NB4 (cell line): ENCODE measurements around the gene ITM2C.

Experiments
- DNase-seq: peaks from one replicate; pipeline ENCODE4 v3.0.0; 2010; ENCODE audit warnings: low read depth
- H3K4me3 ChIP-seq: one replicate; pipeline ENCODE4 v1.5.1; 2011; ENCODE audit warnings: mild to moderate bottlenecking, low read depth, low read length, moderate library complexity
- MAX ChIP-seq: IDR thresholded peaks from 2 replicates; pipeline ENCODE4 v1.6.1; 2011; ENCODE audit warnings: low read depth, low read length
- MYC ChIP-seq: IDR thresholded peaks from 2 replicates; pipeline ENCODE4 v1.6.1; 2011; ENCODE audit warnings: low read depth, low read length
- POLR2A ChIP-seq: IDR thresholded peaks from 2 replicates; pipeline ENCODE4 v1.6.1; 2011; ENCODE audit warnings: mild to moderate bottlenecking; ENCODE audit not compliant: insufficient read length; ENCODE audit errors: extremely low read depth
- TF ChIP-seq, protein P1 (sequence below): IDR thresholded peaks from one replicate; pipeline ENCODE4 v1.5.1; 2012; ENCODE audit warnings: low read depth, low read length

ITM2C gene

GRCh38 chr2:230905448-230906421 lies 41.0 kb downstream of the ITM2C start:
- peak; percentile 80 for DNase-seq
- peak overlapping the region; percentile 81 for H3K4me3 ChIP-seq
- no peak for TF ChIP-seq POLR2A
- peak; percentile 21; the same call in 1 of the 2 replicates for TF ChIP-seq MYC
- TF ChIP-seq MAX = peak; percentile 72

DNA sequence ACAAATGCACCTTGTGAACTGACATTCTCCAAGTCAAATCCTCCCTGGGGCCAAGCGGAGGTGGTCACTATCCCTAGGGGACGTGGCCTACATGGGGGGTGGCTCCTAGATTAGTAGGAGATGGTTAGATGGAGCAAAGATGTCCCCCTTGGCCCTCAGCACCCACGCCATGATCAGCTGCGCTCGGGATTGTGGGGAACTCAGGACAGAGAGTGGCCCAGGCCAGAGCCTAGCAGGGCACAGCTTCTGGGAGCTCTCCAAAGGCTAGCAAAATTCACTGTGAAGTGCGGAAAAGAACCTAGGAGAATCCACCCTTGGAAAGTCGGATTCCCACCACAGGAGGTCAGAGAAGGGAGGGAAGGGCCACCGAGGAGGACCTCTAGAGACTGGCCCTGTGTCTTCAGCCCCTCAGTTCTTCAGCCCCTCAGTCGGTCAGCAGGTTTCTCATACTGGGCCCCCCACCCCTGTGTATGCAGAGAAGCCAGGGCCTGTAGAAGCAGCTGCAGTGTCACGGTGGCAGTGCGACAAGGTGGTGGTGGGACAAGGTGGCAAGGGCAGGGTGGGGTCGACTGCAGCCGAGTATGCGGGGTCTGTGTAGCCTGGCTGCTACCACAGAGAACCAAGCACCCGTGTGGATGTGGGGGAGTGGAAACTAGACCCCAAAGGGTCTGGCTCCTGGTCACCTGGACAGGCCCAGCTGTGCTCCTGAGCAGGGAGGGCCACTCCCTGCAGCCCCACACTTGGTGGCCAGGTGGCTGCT lies 41.9 kb downstream of the ITM2C start:
- H3K4me3 ChIP-seq = peak overlapping the region; percentile 81
- no peak for DNase-seq
- TF ChIP-seq POLR2A (no peak), MYC (no peak)

DNA sequence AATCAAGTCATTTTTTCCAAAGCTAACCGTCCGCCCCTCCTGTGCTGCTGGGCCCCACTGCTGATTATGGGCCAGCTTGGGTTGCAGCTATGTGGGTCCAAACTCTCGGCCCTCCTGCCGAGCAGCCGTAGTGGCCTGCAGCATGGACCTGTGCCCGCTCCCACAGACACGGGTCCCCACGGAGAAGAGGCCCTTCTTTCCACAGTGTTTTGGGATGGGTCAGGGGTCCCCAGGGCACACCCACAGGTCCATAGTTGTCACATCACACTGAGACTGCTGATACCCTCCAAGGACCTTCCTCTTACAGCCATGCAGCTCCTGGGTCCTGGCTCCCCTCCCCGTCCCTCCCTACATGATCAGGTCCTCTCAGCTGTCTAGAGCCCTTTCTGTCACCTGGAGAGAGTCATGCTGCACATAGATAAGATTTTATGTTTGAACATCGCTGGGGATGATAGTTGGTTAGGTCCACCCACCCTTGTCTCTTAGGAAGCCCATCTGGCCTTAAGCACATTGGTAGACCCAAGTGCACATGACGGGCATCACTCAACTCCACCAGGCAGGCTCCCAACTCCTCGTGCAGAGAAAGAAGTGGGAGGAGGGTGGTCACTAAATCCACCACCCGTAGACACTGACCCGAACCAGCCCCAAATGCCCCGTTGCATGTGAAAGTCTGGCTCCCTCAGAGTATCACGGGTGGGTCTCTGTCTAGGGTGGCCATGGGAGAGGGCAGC lies 42.8 kb downstream of the ITM2C start:
- H3K4me3 ChIP-seq = peak overlapping the region; percentile 81
- TF ChIP-seq MYC (no peak), MAX (no peak), POLR2A (no peak)
- TF ChIP-seq, protein P1, sequence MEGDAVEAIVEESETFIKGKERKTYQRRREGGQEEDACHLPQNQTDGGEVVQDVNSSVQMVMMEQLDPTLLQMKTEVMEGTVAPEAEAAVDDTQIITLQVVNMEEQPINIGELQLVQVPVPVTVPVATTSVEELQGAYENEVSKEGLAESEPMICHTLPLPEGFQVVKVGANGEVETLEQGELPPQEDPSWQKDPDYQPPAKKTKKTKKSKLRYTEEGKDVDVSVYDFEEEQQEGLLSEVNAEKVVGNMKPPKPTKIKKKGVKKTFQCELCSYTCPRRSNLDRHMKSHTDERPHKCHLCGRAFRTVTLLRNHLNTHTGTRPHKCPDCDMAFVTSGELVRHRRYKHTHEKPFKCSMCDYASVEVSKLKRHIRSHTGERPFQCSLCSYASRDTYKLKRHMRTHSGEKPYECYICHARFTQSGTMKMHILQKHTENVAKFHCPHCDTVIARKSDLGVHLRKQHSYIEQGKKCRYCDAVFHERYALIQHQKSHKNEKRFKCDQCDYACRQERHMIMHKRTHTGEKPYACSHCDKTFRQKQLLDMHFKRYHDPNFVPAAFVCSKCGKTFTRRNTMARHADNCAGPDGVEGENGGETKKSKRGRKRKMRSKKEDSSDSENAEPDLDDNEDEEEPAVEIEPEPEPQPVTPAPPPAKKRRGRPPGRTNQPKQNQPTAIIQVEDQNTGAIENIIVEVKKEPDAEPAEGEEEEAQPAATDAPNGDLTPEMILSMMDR = no peak
- DNase-seq = peak; percentile 41

- H3K4me3 ChIP-seq = peak overlapping the region; percentile 81
- TF ChIP-seq MAX = no peak
- no peak for TF ChIP-seq MYC
- TF ChIP-seq POLR2A = no peak
- TF ChIP-seq, protein P1 = no peak
- DNase-seq = peak; percentile 78
Measured at GRCh38 chr2:230908092-230908594, 43.4 kb downstream of the ITM2C start.

DNA sequence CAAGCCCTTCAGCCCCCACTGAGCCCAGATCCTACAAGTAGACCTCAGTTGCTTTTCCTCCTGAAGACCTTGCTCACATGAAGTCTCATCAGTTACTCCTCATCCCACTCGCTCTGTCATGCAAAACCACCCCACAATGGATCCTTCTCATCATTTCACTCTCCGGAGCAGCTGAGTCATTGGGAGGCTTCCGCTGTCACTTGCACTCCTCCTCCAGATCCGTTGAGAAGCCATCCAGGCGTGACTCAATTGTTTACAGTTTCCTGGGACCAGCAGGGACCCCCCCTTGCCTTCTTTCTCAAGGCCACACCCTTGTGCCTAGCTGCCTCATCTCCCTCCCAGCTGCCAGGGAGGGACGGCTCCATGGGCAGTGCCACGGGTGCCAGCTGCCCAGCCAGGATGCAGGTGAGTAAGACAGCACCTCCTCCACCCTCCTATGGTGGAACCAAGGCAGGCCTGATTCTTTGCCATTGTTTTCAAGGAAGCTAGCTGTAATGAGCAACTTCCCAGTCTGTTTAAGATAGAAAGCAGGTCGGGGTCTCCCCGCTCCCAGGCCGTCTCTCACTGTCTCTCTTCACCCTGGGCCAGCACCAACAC lies 44.0 kb downstream of the ITM2C start:
- peak; percentile 99 for DNase-seq
- peak overlapping the region; percentile 81 for H3K4me3 ChIP-seq
- TF ChIP-seq MAX = peak; percentile 85
- TF ChIP-seq MYC = peak; percentile 86
- TF ChIP-seq, protein P1 = no peak
- no peak for TF ChIP-seq POLR2A

GRCh38 chr2:230909841-230910545 lies 45.3 kb downstream of the ITM2C start:
- TF ChIP-seq MAX = no peak
- no peak for TF ChIP-seq MYC
- TF ChIP-seq POLR2A = no peak
- TF ChIP-seq, protein P1 = no peak
- H3K4me3 ChIP-seq = no peak overlapping the region
- DNase-seq = no peak
